Measurements from ENCODE around the gene CYP46A1.

CYP46A1 gene

GRCh38 chr14:99716091-99716849 lies 32.2 kb downstream of the CYP46A1 start:
- DNase-seq (ENCODE audit: low read depth): no peak

DNA sequence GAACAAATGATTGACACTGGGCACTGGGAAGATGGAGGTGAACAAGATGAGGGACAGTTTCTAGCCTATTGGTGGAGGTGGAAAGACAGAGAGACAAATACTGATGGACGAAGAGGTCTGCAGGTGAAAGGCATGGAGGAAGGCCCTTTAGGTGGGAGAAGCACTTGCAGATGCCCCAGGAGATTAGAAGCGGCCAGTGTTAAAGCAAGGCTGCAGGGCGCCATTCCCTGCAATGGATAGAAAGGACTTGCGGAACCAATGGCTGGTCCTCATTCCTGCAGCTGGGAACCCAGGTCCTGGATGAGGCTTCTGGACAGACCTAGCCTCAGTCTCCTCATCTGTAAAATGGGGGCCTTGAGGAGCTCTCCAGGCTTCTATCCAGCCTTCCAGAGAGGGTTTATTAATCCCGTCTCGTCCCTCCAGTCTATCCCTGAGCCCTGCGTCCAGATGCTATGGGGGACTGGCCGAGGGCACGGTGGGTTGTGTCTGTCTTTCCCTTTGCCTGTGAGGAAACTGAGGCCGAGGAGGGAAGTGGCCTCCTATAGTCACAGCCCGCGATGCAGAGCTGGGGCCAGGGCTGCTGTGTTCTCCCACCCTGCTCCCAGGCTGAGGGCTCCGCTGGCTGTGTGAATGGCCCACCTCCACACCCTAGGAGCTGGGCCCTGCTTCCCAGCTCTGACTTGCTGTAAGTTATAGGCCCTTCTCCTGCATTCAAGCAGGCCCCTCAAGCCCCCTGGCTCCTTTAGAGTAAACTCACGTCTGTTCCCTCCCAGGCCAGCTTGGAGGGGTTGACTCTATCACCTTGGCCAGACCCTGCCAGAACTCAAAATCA lies 33.0 kb downstream of the CYP46A1 start:
- DNase-seq (ENCODE audit: low read depth): no peak

GRCh38 chr14:99717682-99718013 lies 33.5 kb downstream of the CYP46A1 start:
- DNase-seq (ENCODE audit: low read depth): no peak

DNA sequence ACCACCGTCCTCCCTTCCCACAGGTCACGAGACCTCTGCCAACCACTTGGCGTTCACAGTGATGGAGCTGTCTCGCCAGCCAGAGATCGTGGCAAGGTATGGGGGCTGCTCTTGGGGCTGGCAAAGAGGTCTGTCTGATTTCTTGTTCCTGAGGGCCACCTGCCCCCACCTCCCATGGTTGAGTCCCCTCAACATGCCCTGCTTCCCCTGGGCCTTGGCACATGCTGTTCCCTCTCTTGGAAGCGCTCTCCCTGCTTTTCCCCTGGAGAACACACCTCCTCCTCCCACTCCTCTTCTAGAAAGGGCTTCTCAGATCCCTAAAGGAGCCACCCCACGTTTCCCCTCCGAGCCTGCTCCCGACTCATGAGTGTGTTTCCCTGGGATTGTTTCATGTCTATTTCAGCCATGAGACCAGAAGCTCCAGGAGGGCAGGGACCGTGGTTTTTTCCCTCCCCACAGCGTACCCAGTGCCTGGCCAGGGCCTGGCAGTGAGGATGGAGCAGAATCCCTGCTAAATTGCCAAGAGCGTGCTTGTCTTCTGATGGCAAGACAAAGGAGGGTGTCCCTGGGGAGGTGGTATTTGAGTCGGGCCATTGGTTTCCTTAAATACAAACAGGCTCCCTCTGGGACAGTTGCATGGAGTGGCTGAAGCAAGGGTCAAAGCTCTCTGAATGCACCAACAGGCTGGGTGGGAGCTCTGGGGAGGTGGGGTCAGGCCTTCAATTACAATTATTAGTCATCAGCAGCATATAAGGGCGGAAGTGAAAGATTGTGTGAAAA lies 34.1 kb downstream of the CYP46A1 start:
- no peak for DNase-seq (ENCODE audit: low read depth)

DNA sequence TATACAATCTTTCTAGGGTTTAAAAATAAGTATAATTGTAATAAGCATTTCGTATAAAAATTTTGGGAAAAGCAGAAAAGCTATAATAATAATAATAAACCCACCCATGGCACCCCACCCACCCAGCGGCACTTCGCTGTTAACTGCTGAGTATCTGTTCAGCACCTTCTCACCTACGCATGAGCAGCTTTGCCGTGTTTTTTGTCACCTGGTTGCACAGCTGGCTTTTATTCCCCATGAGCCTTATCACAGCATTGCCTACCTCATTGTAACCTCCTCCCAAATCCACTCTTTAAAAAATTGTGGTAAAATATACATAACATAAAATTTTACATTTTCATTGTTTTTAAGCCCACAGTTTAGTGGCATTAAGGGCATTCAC lies 34.7 kb downstream of the CYP46A1 start:
- no peak for DNase-seq (ENCODE audit: low read depth)

GRCh38 chr14:99720941-99721791 lies 37.1 kb downstream of the CYP46A1 start:
- no peak for DNase-seq (ENCODE audit: low read depth)

DNA sequence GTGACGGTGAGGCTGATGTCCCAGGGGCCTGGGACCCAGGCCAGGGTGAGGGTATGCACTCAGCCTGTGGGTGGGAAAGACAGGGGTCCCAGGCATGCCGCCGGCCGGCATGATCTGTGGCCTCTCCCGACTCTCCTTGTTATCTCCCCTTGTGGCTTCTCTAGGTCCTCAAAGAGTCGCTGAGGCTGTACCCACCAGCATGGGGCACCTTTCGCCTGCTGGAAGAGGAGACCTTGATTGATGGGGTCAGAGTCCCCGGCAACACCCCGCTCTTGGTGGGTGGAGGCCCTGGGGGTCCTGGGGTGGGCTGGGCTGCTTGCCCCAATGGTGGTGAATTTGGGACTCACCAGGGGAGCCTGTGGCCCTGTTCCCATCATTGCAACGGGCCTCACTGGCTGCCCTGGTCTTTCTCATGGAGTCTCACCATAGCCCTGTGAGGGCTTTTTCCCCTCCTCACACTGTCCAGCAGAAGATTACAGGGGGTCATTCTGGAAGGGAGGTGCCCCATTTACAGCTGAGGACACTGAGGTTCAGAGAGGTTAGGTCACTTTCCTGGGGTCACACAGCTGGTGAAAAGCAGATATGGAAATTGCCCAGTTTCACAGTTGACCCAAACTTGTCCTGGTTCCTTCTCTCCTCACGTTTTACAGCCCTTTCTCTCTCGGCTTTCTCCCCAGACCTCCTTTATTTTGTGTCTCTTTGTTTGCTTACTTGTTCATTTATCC lies 37.9 kb downstream of the CYP46A1 start:
- no peak for DNase-seq (ENCODE audit: low read depth)

DNA sequence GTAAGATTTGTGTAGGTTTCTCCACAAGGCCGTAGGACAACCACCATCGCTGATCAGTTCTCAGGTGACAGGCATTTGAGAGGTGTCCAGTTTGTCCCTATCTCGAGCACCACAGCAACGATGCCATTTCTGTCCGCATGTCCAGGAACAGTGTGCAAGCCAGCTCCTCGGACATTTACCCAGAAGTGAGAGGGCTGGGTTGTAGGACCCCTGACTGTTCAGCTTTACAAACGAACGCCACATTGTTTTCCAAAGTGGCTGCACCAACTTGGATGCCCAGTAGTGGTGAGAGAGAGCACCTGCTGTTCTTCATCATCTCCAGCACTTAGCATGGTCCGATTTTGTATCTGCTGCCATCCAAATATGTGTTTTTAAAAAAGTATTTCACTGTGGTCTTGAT lies 38.6 kb downstream of the CYP46A1 start:
- DNase-seq (ENCODE audit: low read depth): no peak

DNA sequence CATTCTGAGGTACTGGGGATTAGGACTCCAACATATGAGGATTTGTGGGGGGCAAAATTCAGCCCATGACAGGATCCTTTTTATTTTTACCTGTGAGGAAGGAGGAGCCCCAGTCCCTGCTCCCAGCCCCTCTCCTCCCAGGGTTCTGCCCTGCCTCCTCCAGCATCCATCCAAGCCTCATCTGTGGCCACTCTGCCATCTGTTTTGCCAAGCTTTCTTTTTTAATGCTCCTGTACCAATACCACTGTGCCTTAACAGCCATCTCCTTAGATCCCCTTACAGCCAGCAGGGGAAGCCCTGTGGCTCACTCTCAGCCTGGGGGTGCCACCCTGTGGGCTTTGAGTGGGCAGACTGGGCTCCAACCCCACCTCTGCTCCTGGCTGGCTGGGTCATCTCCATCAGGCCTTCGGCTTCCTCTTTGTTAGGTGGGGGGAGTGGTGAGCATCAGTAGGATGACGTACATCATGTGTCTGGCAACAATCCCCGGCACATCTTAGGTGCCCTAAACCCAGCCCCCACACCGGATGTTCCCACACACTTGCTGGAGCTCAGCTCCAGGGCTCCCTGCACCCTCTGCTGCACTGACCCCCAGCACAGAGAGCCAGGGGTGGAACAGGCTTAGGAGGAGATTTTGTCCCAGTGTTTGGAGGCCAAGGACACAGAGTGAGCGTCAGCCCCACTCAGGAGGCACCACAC lies 40.2 kb downstream of the CYP46A1 start:
- DNase-seq (ENCODE audit: low read depth): no peak

- DNase-seq (ENCODE audit: low read depth): no peak
These were observed 41.1 kb downstream of the CYP46A1 start for GRCh38 chr14:99724939-99725773.

DNA sequence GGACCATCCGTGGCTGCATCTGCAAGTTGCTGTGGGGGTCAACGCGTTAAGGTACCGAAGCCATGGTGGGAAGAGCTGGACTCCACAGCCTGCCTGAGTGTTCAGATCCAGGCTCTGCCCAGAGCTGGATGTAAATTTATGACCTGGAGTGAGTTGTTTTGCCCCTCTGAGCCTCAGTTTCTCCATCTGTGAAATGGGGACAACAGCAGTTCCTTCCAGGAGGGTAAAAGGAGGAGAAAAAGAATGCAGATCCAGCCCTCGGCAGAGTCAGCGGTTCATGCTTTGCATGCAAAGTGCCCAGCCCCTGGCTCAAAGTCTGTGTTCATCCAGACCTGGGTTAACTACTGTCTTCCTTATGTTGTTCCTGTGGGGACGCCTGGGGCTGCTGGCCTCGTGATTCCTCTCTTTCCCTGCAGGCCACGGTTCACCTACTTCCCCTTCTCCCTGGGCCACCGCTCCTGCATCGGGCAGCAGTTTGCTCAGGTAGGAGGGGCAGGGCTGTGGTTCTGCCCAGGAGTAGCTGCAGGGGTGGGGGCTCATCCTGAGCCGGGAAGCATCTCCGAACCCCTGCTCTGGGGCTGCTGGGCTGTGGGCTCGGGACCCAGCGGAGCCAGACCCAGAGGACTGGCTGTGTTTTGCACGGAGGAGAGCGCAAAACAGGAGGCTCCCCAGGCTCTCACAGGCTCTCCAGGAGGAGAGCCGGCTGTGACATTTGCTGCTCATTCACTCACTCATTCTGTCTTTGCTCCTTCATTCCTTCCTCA lies 41.9 kb downstream of the CYP46A1 start:
- DNase-seq (ENCODE audit: low read depth): no peak

DNA sequence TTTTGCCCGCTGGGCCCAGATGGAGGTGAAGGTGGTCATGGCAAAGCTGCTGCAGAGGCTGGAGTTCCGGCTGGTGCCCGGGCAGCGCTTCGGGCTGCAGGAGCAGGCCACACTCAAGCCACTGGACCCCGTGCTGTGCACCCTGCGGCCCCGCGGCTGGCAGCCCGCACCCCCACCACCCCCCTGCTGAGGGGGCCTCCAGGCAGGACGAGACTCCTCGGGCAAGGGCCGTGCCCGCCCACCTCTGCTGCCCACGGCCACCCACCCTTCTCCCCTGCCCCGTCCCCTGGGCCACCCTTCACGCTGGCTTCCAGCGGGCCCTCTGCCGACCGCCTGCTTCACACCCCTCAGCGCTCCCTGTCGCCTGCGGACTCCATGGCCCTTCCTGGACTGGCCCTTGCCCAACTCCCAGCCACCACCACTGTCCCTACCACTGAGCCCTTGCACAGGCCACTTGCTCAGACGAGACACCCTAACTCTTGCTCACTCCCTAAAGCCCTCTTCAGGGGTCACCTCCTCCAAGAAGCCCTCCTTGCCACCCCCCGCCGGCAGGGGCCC lies 42.5 kb downstream of the CYP46A1 start:
- no peak for DNase-seq (ENCODE audit: low read depth)

GRCh38 chr14:99727096-99727870 lies 43.2 kb downstream of the CYP46A1 start:
- no peak for DNase-seq (ENCODE audit: low read depth)

- no peak for DNase-seq (ENCODE audit: low read depth)
These were observed 44.3 kb downstream of the CYP46A1 start for GRCh38 chr14:99728231-99728920.

- no peak for DNase-seq (ENCODE audit: low read depth)
These were observed 44.9 kb downstream of the CYP46A1 start for GRCh38 chr14:99728981-99729451.

- peak; percentile 60 for DNase-seq (ENCODE audit: low read depth)
These were observed 46.1 kb downstream of the CYP46A1 start for GRCh38 chr14:99729991-99730875.
